NCI-H526 (cell line): ENCODE results near the gene CBFB.
"Not testable (repeated sequence)": the region's sequence is repeated elsewhere in the genome, so short reads cannot be mapped to it uniquely, and the experiment has no call there.

Source experiments
- DNase-seq, 2 experiments: peaks; one replicate each; lab custom pipeline; 2025; lab: John Stamatoyannopoulos, UW

The CBFB gene

DNA sequence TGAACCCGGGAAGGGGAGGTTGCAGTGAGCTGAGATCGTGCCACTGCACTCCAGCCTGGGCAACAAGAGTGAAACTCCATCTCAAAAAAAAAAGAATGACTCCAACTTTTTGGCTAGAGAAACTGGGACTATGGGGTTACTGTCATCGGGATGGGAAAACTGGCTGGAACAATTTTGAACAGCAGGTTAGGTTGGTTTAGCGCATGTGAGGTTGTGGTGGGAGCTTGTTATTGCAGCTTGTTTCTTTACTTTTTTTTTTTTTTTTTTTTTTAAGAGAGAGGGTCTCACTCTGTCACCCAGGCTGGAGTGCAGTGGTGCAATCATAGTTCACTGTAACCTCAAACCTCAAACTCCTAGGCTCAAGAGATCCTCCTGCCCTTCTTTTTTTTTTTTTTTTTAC lies 12.6 kb downstream of the CBFB start:
- not testable (repeated sequence) for DNase-seq

DNA sequence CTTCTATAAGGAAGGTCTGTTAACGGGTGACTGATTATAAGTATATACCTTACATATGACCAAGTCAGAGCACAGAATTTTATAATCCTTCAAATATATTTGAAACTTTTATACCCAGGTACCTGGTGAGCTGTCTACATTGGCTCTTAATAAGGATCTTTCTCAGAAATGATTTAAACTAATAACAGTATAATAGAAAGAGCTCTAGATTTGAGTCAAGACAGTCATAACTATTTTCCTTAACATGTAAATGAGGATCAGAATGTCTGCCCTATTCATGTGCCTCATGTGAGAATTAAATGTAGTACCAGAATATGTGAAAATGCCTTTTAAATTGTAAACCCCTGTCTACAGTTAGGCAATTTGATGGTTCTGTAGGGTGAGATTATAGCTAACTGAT lies 14.5 kb downstream of the CBFB start:
- no peak for DNase-seq

DNA sequence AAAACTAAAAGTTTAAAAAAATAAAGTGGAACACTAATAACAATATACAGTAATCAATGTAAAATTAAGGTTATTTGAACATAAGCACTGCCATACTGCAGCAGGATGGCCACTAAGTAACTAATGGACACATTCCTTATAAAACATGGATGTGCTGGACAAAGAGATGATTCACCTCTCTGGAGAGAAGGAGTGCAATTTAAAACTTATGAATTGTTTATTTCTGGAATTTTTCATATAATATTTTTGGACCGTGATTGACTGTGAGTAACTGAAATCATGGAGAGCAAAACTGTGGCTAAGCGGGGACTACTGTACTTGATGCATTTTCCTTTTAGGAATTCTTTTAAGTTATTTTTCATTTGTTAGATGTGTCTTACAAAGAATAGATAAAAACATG lies 21.8 kb downstream of the CBFB start:
- DNase-seq = no peak

DNA sequence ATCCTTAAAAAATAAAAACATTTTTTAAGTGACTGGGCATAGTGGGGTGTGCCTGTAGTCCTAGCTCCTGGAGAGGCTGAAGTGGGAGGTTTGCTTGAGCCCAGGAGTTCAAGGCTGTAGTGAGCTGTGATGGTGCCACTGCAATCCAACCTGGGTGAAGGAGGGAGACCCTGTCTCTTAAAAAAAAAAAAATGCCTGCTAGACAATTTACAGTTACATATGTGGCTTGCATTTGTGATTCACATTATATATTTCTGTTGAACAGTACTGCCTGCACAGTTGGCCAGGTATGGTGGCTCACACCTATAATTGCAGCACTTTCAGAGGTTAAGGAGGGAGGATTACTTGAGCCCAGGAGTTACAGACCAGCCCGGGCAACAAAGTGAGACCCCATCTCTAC lies 23.4 kb downstream of the CBFB start:
- DNase-seq = no peak

DNA sequence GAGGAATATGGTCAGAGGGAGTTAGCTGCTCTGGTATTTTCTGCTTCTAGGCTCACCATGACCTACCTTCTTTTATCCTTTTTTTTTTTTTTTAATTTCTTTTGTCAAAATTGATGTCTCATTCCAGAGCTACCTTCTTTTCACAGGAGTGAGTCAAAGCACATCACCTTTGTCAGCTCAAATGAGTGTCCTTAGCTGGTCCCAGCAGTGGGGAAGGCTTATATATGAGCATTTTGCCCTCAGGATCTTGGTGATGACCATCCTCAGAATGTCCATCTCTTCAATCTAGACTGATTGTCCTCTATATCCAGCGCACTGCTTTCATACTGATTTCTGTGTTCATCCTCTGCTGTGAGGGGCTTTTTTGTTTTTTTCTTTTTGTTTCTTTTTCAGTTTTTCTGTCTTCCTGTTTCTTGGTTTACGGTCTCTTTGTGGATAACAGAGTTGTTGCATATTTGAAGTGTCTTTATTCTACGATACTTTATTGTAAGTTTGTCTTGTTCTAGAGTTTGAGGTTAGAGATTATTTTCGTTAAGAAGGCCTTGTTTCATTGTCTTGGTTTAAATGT lies 24.9 kb downstream of the CBFB start:
- DNase-seq = no peak

DNA sequence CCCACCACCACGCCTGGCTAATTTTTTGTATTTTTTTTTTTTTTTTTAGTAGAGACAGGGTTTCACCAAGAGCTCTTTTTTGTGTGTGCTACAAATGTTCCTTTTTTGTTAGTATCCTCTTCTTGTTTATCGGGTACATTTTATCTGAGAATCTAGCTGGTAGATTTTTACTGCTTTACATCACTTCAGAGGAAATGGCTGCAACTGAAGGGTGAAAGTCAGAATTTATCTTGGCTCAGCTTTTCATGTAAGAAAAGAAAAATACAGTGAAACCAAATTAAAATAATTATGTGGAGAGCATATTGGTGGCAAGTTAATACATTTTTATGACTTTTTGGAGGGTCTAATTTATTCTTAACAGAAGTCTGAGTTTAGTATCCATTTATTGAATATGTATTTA lies 26.0 kb downstream of the CBFB start:
- DNase-seq = no peak

DNA sequence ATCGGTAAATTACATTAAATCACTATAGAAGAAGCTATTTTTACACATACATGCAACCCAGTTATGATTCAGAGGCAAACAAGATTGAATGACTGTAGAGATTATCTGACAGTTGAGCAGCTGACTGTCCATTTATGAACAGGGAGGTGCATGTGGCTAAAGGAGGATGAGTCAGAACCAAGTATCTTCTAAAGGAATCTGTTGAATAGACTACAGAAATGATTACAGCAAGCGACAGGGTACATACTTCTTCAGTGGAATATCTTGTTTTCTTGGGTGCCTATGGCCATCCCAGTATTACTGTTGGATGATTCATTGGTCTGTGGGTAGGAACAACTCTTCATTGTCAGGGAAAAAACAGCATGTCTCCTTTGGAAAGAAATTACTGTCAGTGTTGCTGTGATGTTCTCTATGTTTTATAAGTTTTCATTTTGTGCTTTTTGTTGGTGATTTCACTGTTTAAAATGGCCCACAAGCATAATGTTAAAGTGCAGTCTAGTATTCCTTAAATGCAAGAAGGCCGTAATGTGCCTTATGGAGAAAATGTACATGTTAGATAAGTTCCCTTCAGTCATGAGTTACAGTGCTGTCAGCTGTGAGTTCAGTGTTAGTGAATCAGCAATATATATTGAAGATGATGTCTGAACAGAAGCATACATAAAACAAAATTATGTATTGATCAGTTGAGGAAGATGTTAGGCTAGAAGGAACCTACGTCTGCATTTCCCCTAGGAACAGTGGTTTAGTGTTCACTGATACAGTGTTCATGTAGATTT lies 27.0 kb downstream of the CBFB start:
- DNase-seq = no peak

DNA sequence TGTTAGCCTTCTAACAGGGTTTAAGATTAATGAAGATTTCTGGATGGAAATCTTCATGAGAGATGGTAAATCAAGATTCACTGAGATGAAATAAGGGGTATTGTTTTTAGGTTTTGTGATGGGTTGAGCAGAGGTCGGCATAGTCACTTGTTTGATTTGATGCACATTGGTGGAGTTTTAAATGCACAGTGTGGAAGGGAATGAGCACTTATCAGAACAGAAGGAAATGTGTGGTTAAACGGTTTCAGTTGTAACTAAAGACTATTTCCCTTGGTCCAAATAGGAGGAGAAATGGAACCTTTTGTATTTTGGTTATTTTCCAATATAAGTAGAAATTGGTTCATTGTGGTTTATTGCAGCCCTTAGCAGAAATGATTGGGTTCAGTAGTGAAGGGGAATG lies 34.1 kb downstream of the CBFB start:
- DNase-seq = no peak

DNA sequence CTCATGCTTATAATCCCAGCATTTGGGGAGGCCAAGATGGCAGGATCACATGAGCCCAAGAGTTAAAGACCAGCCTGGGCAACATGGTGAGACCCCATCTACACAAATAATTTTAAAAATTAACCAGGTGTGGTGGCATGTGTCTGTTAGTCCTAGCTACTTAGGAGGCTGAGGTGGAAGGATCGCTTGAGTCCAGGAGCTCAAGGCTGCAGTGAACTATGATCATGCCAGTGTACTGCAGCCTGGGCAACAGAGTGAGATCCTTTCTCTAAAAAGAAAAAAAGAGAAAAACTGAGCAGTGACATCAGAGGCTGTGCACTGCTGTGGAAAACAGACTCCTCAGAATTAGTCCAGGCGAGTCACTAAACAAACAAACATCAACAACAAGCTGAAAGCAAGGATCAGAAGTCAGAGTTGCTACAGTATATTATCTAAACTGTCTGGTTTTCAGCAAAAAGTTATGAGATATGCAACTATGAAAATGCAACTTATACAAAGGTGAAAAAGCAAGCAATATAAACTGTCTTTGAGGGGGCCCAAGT lies 39.3 kb downstream of the CBFB start:
- DNase-seq = no peak

DNA sequence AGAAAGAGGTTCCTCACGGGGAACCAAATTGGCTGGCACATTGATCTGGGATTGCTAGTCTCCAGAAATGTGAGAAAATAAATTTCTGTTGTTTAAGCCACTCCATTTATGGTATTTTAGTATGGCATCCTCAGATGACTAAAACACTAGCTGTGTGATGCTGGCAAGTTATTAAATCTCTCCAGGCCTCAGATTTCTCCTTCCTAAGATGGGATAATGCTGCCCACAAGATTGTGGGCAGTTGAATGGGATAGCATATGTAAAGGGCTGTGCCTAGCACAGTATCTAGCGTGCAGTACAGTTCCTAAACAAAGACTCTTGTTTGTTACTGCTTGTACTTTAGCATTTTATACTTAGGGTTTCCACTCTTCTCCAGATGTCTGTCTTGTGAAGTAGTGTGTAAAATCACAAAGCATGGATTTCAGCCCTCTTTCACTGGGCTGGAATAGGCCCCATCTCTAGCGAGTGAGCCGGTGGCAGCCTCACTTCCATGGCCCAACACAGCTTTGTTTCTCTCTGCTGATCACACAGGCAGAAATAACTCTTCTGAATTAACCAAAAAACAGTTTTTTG lies 42.6 kb downstream of the CBFB start:
- DNase-seq = no peak

DNA sequence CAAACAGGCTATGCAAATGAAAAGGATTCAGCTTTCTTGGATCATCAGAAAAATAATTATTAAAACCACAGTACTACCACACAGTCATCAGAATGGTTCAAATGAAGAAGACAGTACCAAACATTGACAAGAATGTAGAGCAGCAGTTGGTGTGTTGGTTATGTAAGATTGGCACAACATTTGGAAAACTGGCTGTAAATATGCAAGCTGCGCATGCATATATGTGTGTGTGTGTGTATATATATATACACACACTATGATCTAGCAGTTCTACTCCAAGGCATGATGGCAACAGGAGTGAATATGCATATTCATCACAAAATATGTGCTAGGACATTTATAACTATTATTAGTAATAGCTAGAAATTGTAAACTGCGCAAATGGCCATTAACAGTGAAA lies 46.4 kb downstream of the CBFB start:
- no peak for DNase-seq

DNA sequence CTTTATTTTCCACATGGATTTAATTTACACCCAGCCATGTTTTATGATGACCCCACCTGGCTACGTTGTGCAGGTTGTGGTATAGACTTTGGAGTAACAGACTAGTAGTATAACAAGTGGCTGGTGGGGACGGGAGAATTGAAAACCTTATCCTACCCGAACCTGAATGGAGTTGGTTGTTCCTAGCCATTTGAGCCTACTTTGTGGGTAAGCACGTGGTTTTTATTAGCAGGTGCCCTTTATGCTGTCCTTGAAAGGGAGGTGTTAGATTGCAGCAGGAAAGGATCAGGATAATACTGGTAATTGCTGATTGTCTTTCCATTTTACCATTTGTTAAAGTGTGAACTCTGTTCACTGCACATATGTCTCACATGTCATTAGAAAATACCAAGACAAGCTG lies 48.9 kb downstream of the CBFB start:
- no peak for DNase-seq

DNA sequence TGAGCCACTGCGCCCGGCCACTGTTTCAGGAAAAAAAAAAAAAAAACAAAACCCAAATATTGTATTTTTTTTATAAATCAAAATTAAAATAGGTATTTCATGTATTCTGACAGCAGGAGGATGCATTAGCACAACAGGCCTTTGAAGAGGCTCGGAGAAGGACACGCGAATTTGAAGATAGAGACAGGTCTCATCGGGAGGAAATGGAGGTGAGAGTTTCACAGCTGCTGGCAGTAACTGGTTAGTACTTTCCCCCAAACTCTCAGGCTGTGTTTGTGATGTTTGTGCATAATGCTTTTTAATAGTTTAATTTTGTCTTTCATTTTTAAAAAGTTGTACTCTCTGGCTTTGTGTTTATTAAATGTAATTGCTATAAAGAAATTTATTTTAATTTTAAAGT lies 53.2 kb downstream of the CBFB start:
- no peak for DNase-seq

DNA sequence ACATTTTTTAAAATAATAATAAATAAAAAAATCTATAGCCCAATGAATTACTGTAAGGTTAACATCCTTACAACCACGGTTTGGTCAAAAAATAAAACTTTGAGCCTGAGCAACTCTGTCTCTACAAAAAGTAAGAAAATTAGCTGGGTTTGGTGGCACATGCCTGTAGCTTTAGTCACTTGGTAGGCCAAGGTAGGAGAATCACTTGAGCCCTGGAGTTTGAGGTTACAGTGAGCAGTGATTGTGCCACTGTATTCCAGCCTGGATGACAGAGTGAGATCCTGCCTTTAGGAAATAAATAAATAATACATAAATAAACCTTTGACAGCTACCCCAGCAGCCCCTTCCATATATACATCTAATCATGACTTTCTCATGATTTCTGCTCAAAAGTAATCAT lies 53.9 kb downstream of the CBFB start:
- no peak for DNase-seq

DNA sequence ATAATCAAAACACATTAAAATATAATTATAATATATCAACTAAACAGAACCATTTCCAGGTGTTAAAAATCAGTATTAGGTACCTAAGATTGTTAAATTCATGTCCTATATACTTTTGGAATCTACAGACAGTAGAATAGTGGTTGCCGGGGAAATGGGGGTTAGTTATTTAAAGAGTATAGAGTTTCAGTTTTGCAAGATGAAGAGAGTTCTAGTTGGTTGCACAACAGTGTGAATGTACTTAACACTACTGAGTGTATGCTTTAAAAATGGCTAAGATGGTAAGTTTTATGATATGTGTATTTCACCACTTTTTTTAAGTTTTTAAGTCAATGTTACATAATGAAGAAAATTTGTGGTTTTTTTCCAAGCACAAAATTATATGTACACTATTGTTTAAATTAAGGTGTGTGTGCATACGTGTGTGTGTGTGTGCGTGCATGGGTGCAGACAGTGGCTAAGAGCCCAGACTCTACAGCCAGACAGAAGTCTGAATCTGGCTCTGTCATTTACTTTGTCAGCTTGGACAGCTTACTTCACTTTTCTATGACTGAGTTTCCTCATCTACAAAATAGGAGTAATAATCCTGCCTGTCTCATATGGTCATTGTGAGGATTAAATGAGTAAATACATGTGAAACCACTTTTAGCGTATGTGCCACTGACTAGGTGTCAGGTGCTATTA lies 55.5 kb downstream of the CBFB start:
- DNase-seq = no peak

DNA sequence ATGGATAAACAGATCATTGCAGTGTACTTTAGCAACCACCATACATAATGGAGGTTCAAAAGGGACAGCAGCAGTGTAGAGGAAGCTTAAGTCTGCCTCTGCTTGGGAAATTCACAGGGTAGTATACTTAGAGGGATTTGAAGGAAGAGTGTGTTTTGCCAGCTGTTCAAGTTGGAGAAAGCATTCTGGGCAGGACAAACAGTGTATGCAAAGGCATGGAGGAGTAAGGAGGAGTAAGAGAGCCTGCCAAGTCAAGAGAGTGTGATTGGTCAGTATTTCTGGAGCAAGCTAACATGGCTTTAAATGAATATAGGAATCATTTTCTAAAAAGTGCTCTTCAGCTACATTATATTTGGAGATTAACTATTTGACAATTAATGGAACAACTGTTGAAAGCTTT lies 57.9 kb downstream of the CBFB start:
- no peak for DNase-seq

DNA sequence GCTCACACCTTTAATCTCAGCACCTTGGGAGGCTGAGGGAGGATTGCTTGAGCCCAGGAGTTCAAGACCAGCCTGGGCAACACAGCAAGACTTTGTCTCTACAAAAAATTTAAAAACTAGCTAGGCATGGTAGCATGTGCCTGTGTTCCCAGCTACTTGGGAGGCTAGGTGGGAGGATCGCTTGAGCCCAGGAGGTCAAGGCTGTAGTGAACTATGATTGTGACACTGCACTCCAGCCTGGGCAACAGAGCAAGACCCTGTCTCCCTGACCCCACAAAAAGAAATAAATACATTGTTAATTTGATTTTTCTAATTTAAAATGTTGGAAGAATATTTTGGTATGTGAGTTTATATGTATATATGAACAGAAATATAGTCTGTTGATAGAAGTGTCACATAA lies 58.3 kb downstream of the CBFB start:
- DNase-seq = no peak

DNA sequence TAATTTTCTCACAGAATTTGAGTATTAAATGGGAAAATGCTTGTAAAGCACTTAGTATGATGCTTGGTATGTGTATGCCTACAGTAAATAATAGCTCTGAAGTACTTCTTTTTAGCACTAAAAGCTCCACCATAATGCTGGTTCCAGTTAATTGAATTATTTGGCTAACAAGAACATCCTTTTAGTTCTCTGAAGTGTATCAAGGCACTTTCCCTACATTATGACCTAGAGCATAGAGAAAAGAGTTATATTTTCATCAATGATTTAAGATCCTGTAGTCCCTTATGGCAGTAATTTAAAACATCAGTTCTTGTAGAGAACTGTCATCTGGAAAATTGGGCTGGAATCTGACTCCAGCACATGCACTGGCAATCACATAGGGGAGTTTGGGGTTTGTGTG lies 58.9 kb downstream of the CBFB start:
- no peak for DNase-seq

DNA sequence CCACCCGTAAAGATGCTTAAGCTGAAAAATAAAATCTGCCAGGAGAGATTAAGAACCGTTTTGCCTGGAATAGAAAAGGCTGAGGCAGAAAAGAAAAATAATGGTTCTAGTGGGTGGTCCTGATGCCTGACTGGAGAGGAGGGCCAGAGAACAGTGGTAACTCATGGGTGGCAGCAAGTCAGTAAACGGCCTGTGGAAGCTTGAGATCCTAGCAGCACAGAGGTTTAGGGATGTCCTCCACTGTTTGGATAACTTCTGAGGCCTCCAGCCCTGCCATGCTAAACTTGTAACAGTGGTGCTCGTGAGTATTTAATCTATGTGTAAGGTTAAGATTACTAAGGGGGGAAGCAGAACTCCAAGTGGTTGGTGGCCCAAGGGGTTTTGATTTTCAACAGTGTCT lies 59.6 kb downstream of the CBFB start:
- DNase-seq = no peak

DNA sequence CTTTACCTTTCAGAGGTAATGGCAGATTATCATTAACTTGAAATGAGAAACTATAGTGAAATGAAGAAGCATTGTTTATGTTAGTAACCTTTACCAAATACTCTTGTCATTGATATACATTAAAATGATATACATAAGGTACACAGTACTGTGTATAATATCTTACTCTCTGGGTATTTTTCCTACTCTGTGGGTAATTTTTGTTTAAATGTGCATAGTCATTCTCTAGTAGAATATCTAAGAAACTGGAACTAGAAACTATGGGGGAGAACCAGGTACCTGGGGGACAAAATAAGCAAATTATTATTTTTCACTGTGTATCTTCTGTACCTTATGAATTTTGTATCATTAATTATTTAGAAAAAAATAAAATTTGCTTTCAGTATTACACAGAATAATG lies 60.2 kb downstream of the CBFB start:
- DNase-seq = no peak

DNA sequence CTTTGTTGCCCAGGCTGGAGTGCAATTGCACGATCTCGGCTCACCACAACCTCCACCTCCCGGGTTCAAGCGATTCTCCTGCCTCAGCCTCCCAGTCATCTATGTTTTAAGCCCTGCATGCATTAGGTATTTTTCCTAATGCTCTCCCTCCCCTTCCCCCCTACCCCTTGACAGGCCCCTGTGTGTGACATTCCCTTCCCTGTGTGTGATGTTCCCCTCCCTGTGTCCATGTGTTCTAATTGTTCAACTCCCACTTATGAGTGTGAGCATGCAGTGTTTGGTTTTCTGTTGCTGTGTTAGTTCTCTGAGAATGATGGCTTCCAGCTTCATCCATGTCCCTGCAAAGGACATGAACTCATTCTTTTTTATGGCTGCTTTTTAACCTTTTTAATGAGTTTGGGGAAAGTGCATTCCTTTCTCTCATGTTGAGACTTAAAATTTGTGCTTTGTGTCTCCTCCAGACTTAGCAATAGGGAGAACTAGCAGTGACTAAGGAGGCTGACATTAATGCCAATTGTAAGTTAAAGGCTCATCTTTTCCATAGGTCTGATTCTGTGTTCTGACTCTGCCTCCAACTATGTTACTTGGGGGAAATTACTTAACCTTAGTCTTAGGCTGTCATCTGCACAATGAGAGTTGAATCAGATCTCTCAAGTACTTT lies 63.1 kb downstream of the CBFB start:
- no peak for DNase-seq

DNA sequence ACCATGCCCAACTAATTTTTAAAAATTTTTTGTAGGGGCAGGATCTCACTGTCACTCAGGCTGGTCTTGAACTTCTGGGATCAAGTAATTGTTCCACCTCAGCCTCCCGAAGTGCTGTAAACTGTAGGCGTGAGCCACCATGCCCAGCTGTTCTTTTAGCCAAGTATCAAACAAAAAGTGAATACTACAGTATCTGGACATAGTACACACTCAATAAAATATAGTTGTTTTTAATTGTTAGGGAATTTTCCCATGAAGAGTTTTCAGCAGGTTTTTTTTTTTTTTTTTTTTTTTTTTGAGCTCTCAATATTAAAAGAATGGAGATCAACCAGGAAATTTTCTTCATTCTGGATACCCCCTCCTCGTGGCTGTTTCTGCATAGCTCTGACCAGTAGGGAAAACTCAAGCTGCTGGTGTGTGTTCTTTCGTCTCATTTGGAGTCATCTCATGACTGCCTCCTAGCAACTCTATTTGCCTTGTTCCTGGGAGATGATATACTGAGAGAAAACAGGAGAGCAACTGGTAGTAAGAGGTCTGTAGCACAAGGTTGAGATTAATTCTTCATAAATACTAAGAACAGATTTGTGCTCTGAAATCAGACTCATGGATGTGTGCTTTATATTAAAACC lies 64.3 kb downstream of the CBFB start:
- DNase-seq = no peak
